RWPE2 (cell line): ENCODE results near the gene OR5B3.

Experiments
- ATAC-seq: fragments of 200-7000 bp; cut with Tn5 transposase; 3 replicates; pipeline ENCODE4 v1.9.1; 2021; ENCODE audit warnings: low read depth
- DNase-seq: peaks from one replicate; pipeline ENCODE4 v3.0.0-alpha.2; 2020; ENCODE audit warnings: low spot score
- H3K27ac ChIP-seq: fragments of 450-650 bp; 2 replicates; pipeline ENCODE4 v1.5.1; 2017; ENCODE audit warnings: mild to moderate bottlenecking; ENCODE audit not compliant: poor library complexity, severe bottlenecking
- H3K27me3 ChIP-seq: fragments of 250-450 bp; sonication (Bioruptor Pico); 2 replicates; pipeline ENCODE4 v1.5.1; 2021; ENCODE audit warnings: mild to moderate bottlenecking, moderate library complexity; ENCODE audit not compliant: insufficient read depth, poor library complexity, severe bottlenecking
- H3K36me3 ChIP-seq: fragments of 250-450 bp; sonication (Bioruptor Pico); 2 replicates; pipeline ENCODE4 v1.5.1; 2020; ENCODE audit warnings: low read depth, mild to moderate bottlenecking, moderate library complexity
- H3K4me1 ChIP-seq: fragments of 250-450 bp; sonication (Bioruptor Pico); 2 replicates; pipeline ENCODE4 v1.5.1; 2021; ENCODE audit warnings: mild to moderate bottlenecking, moderate library complexity; ENCODE audit not compliant: insufficient read depth, poor library complexity, severe bottlenecking
- H3K4me3 ChIP-seq: fragments of 250-450 bp; sonication (Bioruptor Pico); 2 replicates; pipeline ENCODE4 v1.5.1; 2021; ENCODE audit warnings: mild to moderate bottlenecking, moderate library complexity; ENCODE audit not compliant: severe bottlenecking
- H3K9me3 ChIP-seq: fragments of 250-450 bp; sonication (Bioruptor Pico); 2 replicates; pipeline ENCODE4 v1.5.1; 2021; ENCODE audit warnings: mild to moderate bottlenecking, moderate library complexity; ENCODE audit not compliant: severe bottlenecking
- TF ChIP-seq, protein P1 (sequence below): fragments of 450-650 bp; IDR thresholded peaks from one replicate; pipeline ENCODE4 v1.5.1; 2017; ENCODE audit warnings: mild to moderate bottlenecking, moderate library complexity; ENCODE audit not compliant: poor library complexity, severe bottlenecking

Gene OR5B3

DNA sequence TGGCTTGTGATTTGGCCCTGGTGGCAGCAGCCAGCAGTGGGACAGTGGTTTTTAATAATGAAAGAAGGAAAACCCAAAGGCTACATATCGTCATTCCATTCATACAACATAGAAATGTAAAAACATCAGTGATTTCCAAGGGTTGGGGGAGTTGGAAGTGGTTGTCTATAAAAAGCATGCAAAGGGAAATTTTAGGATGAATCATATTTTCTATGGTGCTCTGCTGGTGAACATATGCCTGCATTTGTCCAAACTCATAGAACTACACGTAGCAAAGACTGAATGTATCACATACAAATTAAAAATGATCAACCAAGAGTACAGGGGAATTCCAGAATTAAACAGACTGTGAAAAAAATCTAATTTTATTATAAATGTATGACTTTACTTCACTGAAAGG, 11.1 kb downstream of the OR5B3 start:
- H3K9me3 ChIP-seq: peaks cover 2% of the 10 kb centered on the region
- DNase-seq (no peak), ATAC-seq (no peak)
- TF ChIP-seq, protein P1, sequence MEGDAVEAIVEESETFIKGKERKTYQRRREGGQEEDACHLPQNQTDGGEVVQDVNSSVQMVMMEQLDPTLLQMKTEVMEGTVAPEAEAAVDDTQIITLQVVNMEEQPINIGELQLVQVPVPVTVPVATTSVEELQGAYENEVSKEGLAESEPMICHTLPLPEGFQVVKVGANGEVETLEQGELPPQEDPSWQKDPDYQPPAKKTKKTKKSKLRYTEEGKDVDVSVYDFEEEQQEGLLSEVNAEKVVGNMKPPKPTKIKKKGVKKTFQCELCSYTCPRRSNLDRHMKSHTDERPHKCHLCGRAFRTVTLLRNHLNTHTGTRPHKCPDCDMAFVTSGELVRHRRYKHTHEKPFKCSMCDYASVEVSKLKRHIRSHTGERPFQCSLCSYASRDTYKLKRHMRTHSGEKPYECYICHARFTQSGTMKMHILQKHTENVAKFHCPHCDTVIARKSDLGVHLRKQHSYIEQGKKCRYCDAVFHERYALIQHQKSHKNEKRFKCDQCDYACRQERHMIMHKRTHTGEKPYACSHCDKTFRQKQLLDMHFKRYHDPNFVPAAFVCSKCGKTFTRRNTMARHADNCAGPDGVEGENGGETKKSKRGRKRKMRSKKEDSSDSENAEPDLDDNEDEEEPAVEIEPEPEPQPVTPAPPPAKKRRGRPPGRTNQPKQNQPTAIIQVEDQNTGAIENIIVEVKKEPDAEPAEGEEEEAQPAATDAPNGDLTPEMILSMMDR: no peak
- H3K4me3 ChIP-seq: no peak overlapping the region
- no peaks in the 10 kb centered on the region for H3K27me3 ChIP-seq
- H3K4me1 ChIP-seq: peaks cover 35% of the 10 kb centered on the region
- H3K36me3 ChIP-seq: no peaks in the 10 kb centered on the region
- peak overlapping the region; percentile 96 for H3K27ac ChIP-seq

DNA sequence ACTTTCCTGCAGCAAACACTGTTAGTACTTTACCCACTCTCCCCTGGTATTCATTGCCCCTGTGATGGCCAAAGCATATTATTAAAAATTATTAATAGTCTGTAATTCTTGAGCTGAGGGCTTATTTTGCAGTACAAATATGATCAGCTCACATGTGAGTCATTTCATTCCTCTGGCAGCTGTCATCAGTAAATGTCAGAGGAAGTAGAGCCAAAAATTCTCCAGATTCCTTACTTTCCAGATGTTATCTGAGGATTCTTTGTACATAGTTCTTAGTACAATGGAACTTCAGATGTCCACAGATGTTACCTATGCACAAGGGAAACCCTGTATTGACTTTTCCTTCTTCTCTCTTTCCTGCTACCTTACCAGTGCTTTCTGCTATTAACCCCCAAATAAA, 12.5 kb downstream of the OR5B3 start:
- Histone ChIP-seq H3K27me3 (no peaks in the 10 kb centered on the region), H3K4me1 (peaks cover 35% of the 10 kb centered on the region), H3K27ac (peak overlapping the region; percentile 96), H3K36me3 (no peaks in the 10 kb centered on the region), H3K9me3 (peaks cover 2% of the 10 kb centered on the region), H3K4me3 (no peak overlapping the region)
- peak; percentile 89 for ATAC-seq
- TF ChIP-seq, protein P1: no peak
- no peak for DNase-seq

DNA sequence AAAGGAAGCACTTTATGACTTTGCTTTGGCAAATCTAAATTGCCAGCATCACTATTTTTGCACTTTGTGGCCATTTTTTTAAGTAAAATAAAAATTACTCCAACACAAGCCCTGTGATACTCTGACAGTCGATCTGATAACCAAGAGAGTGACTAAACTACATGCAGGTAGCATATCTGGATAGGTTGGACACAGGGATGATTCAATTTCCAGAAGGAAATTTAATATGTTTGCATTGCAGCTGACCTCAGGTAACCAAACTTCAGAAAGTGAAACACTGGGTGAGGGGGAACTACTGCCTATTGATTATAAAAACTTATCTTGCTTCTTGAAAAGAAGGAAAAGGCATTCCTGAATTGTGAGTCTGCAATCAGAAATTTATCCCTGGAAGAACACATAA, 13.9 kb downstream of the OR5B3 start:
- H3K9me3 ChIP-seq: peaks cover 2% of the 10 kb centered on the region

DNA sequence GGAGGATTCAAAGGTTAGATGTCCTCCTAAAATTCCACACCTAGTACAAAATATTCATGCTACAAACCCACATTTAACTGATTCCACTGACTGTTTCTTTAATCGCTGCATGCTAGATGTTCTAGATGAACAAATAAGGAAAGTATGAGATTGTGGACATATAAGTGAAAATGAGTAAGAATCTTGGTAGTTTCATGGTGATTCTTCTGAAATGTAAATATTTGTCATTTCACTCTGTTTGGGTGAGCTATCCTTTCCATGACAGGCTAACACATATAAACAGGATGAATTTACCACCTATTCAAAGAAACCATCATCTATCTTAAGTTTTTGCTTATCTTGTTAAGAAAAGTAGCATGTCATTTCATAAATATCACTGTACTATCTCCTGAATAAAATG, 14.8 kb downstream of the OR5B3 start:
- H3K4me3 ChIP-seq: no peak overlapping the region
- H3K4me1 ChIP-seq: peaks cover 35% of the 10 kb centered on the region
- peak overlapping the region; percentile 96 for H3K27ac ChIP-seq
- H3K9me3 ChIP-seq: peaks cover 2% of the 10 kb centered on the region
- TF ChIP-seq, protein P1: no peak
- peak; percentile 44 for ATAC-seq
- no peaks in the 10 kb centered on the region for H3K36me3 ChIP-seq
- H3K27me3 ChIP-seq: no peaks in the 10 kb centered on the region
- no peak for DNase-seq

More for the DNA sequence above, 13.9 kb downstream of the OR5B3 start:
- no peak overlapping the region for H3K4me3 ChIP-seq
- TF ChIP-seq, protein P1: no peak
- no peaks in the 10 kb centered on the region for H3K27me3 ChIP-seq
- H3K27ac ChIP-seq: peak overlapping the region; percentile 96
- ATAC-seq (peak; percentile 87), DNase-seq (no peak)
- no peaks in the 10 kb centered on the region for H3K36me3 ChIP-seq
- peaks cover 35% of the 10 kb centered on the region for H3K4me1 ChIP-seq

DNA sequence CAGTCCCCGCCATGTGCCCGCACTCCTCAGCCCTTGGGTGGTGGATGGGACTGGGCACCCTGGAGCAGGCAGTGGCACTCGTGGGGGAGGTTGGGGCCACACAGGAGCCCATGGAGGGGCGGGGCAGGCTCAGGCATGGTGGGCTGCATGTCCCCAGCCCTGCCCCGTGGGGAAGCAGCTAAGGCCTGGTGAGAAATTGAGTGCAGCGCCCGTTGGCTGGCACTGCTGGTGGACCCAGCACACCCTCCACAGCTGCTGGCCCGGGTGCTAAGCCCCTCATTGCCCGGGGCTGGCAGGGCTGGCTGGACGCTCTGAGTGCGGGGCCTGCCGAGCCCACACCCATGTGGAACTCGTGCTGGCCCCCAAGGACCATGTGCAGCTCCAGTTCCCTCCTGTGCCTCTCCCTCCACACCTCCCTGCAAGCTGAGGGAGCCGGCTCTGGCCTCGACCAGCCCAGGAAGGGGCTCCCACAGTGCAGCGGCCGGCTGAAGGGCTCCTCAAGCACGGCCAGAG, 16.1 kb downstream of the OR5B3 start:
- Histone ChIP-seq H3K36me3 (no peaks in the 10 kb centered on the region), H3K9me3 (peaks cover 2% of the 10 kb centered on the region), H3K4me1 (peaks cover 35% of the 10 kb centered on the region), H3K27me3 (no peaks in the 10 kb centered on the region), H3K4me3 (no peak overlapping the region), H3K27ac (peak overlapping the region; percentile 96)
- peak; percentile 44 for DNase-seq
- TF ChIP-seq, protein P1: no peak
- no peak for ATAC-seq
